NCI-H2107 (cell line): Measurements from ENCODE around the gene ZNF324B.
"Not testable (repeated sequence)": the region's sequence is repeated elsewhere in the genome, so short reads cannot be mapped to it uniquely, and the experiment has no call there.

Experiments
- DNase-seq: peaks from one replicate; lab custom pipeline; 2025; lab: John Stamatoyannopoulos, UW

The ZNF324B gene

DNA sequence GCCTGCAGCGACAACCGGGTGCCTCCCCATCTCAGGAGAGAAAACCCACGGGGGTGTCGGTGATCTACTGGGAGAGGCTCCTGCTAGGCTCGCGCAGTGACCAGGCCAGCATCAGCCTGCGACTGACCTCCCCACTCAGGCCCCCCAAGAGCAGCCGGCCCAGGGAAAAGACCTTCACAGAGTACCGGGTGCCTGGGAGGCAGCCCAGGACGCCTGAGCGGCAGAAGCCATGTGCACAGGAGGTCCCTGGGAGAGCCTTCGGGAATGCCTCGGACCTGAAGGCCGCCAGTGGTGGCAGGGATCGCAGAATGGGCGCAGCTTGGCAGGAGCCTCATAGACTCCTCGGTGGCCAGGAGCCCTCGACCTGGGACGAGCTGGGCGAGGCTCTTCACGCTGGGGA, 3.9 kb downstream of the ZNF324B start:
- DNase-seq = no peak

DNA sequence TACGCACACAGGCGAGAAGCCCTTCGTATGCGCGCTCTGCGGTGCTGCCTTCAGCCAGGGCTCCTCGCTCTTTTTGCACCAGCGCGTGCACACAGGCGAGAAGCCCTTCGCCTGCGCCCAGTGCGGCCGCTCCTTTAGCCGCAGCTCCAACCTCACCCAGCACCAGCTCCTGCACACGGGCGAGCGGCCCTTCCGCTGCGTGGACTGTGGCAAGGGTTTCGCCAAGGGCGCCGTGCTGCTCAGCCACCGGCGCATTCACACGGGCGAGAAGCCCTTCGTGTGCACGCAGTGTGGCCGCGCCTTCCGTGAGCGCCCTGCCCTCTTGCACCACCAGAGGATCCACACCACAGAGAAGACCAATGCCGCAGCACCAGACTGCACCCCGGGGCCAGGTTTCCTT, 4.7 kb downstream of the ZNF324B start:
- DNase-seq = no peak

- DNase-seq = no peak
Measured at GRCh38 chr19:58460039-58460438, 8.6 kb downstream of the ZNF324B start.

DNA sequence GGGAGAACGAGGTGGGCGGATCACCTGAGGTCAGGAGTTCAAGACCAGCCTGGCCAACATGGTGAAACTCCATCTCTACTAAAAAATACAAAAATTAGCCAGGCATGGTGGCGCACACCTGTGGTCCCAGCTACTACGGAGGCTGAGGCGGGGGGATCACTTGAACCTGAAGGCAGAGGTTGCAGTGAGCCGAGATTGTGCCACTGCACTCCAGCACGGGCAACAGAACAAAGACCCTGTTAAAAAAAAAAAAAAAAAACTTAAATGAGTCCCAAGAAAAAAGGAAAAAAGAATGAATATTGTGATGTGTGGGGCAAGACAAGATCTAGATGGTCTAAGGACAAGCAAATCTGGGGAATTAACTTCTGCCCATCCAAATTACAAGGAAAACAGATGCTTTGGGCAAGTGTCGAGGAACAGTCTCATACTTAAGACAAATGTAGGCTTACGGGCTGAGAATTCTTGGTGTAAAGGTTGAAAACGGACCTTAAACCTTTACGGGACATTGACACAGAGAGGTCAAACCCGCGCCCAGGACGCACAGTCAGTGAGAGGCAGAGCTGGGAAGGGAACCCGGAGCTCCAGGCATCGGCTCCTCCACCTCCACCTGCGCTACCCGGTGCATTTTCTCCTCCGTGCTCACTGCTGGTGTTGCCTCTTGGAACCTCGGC, 14.8 kb downstream of the ZNF324B start:
- DNase-seq = no peak

DNA sequence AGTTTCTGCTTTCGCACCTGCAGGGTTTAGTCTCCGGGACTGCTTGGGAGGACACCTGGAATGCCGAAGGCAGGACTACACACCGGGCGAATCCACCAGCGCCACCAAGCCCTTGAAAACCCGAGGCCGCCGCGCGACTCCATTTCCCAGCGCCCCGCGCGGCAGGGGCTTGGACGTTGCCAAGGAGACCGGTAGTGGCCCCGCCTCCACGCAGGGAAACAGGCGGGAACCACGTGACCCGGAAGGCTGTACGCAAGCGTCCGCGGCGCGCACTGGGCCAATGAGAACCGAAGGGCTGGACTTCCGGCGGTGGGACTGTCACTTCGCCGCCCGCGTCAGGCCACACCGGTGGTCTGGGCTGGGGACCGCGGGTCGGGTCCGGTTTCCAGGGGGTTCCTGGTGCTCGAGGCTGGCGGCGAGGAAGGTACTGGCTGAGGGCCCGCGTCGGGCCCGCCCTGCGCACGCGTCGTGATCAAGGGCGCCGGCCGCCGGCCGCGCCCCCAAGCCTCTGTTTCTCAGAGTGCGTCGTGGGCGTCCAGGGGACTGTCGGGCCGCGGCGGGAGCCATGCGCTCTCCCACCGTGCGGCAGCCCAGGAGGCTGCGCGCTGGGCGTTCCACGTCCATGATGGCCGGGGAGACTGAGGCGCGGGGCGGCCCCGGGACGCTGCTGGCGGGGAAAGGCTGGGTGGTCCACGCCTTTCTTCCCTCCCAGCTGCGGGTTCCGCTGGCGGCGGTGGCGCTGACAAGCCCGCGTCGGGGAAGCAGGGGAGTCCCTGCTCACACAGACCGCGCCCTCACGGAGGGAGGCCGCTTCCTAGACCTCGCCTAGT, 15.6 kb downstream of the ZNF324B start, which contains the start of gene ZNF324:
Gene ZNF324, plus strand, starts transcription at position 321 of the 830 bp plus-strand sequence. CDS start 2,106 bp downstream, outside the sequence.
- DNase-seq = peak; percentile 97

DNA sequence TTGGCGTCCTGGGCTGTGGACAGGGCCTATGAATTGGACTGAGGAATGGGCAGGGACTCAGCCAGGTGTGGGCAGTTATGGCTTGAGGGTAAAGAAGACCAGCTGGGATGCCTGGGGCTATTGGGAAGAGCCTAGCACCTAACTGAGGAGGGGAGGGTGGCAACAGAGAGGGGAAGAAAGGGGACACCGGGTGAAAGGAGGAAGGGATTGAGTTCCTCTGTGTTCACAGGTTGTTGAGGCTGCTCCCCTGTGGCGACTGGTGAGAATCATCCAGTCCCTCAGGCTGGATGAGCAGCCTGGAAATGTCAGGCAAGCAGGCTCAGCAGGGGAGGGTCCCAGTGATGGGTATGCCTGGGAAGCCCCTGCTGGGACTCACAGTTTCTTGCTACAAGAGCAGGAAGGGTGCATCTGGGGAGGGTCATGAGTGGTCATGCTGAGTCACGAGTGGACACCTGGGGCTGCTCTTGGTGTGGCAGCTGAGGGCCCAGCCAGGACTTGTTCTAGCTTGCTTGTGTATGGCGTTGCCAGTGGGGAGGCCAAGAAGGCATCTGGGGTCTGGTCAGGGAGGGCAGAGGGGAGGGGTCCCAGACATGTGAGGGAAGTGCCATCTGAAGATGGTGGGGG, 16.9 kb downstream of the ZNF324B start:
- no peak for DNase-seq

DNA sequence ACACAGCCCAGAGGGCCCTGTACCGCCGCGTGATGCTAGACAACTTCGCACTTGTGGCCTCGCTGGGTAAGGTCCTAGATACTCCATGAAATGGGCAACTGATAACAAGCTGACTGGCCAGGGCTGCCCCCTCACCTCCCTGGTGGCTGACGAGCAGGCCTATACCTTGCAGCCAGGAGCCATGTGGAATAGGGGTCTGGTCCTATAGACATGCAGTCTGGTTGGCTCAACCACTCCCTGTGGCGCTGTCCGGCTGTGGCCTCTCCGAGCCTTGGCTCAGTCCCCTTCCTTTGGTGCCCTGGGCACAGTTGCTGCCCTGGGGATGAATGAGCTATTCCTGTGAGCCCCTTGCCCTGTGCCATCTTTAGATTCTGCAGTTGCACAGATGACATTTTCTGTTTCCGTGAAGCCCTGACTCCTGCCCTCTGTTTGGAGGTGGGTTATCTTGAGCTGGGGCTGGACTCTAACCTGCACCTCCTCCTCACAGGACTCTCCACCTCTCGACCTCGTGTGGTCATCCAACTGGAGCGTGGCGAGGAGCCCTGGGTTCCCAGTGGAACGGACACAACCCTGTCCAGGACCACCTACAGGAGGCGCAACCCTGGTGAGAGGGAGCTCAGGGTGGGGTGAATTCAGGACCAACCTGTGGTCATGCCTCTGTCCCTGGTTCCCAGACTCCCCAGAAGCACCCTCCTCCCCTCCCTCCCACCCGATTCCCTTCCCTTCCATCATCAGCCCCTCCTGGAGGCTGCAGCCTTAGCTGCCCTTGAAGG, 18.0 kb downstream of the ZNF324B start:
- no peak for DNase-seq

GRCh38 chr19:58470837-58471543, 19.6 kb downstream of the ZNF324B start:
- not testable (repeated sequence) for DNase-seq

- no peak for DNase-seq
Measured at GRCh38 chr19:58471736-58472135, 20.3 kb downstream of the ZNF324B start.

GRCh38 chr19:58473775-58474174, 22.4 kb downstream of the ZNF324B start:
- DNase-seq = no peak

- no peak for DNase-seq
Measured at GRCh38 chr19:58474291-58474996, 23.0 kb downstream of the ZNF324B start.

- no peak for DNase-seq
Measured at GRCh38 chr19:58474997-58475713, 23.7 kb downstream of the ZNF324B start.

DNA sequence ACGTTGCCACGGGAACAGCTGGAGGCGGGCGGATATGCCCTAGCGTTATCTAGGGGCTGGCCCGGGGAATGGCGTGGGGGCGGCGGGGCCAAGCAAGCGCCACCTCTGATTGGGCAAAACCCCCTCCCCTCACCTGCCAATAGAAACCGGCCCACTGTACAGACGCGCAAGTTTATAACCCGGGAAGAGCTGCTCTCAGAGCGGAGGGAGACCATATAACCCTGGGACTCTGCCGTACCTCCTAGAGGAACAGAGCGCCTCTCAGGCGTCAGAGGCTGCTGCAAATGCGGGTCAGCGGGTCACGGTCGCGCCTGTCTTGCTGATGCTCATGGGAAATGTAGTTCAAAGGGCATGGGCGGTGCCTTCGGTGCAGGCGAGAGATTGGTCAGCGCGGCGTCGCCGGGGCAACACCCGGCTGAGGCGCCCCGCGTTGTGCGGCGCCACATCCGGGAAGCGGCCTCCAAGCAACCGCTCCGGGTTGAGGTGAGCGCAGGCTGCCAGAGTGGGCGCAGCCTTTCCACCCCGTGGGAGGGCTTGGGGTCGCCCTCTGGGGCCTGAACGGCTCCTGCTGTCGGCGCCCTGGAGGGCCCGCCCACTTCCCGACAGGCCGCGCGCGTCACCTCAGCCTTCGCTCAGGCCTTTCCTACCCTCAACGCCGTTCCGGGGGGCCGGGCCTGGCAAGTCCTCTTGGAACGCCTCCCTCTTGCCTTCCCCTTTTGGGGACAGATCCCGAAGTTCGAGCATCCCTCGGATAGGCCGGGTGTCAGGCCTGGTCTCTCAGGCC, 24.5 kb downstream of the ZNF324B start, which contains the start of gene ZNF446:
Gene ZNF446, plus strand, starts transcription at position 639 of the 784 bp plus-strand sequence. CDS start 867 bp downstream, outside the sequence.
- DNase-seq = peak; percentile 91

GRCh38 chr19:58476498-58477015, 25.1 kb downstream of the ZNF324B start:
- DNase-seq = no peak

DNA sequence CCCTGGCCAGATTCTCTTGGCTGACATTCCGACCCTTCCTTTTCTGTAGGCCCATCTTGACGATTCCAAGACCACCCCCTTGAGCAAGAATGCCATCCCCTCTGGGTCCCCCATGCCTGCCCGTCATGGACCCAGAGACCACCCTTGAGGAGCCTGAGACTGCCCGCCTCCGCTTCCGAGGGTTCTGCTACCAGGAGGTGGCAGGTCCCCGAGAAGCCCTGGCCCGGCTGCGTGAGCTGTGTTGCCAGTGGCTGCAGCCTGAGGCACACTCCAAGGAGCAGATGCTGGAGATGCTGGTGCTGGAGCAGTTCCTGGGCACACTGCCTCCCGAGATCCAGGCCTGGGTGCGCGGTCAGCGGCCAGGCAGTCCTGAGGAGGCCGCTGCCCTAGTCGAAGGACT, 25.7 kb downstream of the ZNF324B start:
- no peak for DNase-seq

DNA sequence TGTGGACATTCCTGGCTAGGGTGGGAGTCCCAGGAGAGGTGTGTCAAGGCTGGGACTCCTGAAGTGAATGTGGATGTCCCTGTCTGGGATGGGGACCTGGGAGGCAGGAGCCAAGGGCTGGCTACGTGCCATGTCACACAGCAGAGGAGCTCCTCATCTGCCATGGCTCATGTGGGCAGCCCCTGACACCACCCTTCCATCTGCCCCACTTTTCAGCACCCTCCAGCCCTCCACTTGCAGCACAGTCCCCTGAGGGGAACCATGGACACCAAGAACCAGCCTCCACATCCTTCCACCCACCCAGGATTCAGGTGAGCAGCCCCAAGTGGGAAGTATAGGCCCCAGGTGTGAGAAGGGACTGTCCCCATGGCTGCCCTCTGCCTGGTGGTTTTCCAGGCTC, 26.4 kb downstream of the ZNF324B start:
- DNase-seq = no peak

DNA sequence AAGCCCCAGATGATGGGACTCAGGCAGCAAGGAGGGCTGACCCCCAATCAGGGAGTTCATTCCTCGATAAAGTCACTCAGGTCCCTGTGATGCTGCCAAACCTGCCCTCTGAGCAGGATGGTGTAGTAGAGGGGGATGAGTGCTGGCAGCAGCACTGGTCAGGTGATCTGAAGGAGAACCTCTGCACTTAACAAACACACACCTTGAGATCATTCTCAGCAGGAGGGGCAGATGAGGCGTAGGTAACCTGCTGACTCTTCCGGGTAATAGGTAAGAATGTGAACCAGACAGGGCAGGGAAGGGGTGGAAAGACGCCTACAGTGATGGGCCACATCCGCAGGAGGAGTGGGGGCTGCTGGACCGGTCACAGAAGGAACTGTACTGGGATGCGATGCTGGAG, 27.9 kb downstream of the ZNF324B start:
- no peak for DNase-seq

DNA sequence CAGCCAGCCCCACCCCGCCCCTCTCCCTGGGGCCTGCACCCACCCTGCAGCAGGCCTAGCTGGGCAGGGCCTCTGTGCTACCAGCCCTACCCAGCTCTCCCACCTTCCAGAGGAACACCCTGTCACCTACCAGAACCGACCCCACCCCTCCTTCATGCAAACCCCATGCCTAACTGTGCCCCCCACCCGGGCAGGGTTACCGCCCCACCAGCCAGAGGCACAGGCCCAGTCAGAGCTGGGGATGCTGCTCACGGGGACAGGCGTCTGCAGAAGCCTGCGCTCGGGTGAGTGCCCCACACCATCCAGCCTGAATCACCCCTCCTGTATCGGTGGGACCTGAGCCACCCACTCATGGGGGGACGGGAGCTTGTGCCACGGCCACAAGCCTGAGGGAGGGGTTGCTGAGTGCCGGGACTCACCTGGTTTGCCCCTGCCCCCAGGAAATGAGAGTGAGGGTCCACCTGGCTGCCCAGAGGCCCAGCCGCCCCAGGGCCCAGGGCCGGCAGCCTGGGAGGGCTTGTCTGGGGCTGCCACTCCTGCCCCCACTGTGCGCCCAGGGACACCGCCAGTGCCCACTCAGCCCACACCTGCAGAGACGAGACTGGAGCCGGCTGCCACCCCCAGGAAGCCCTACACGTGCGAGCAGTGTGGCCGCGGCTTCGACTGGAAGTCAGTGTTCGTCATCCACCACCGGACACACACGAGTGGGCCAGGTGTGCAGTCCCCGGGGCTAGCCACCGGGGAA, 28.5 kb downstream of the ZNF324B start:
- no peak for DNase-seq
